ENCODE measurements around the gene CSRP2. TPM values are rescaled to one million over a fixed set of nuclear protein-coding genes. Genes with fewer than 3 reads are reported as not detected.

Gene CSRP2
- total RNA-seq, 1 donor from 2014 or later, result 25.5 TPM

DNA sequence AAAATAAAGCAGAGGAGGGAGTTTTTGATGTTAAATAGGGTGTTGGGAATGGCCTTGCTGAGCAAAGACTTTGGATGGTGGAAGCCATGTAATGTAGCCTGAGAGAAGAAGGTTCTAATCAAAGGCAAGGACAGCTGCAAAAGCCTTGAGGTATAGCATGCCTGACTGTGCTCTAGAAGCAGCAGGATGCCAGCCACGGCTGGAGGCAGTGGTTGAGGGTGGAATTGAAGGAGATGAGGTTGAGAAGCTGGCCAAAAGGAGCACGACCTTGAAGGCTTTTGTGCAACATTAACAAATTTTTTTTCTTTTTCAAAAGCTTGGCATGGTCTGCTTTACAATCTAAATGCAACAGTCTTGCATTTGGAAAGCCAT, 42.3 kb upstream of the CSRP2 start:
- peaks cover 3% of the 10 kb centered on the region for H3K27me3 ChIP-seq (ENCODE audit: control insufficient read depth, insufficient read depth, low read length)
- H3K4me3 ChIP-seq (ENCODE audit: low read depth, low read length), result no peak overlapping the region
- FAIRE-seq (no peak), DNase-seq (ENCODE audit: low read depth) (no peak)
- no peaks in the 10 kb centered on the region for H3K36me3 ChIP-seq (ENCODE audit: control insufficient read depth, insufficient read depth, low read length)
- no peak for TF ChIP-seq CTCF (IDR thresholded peaks at IDR 0.05; ENCODE audit: insufficient read depth, low read length, severe bottlenecking)

DNA sequence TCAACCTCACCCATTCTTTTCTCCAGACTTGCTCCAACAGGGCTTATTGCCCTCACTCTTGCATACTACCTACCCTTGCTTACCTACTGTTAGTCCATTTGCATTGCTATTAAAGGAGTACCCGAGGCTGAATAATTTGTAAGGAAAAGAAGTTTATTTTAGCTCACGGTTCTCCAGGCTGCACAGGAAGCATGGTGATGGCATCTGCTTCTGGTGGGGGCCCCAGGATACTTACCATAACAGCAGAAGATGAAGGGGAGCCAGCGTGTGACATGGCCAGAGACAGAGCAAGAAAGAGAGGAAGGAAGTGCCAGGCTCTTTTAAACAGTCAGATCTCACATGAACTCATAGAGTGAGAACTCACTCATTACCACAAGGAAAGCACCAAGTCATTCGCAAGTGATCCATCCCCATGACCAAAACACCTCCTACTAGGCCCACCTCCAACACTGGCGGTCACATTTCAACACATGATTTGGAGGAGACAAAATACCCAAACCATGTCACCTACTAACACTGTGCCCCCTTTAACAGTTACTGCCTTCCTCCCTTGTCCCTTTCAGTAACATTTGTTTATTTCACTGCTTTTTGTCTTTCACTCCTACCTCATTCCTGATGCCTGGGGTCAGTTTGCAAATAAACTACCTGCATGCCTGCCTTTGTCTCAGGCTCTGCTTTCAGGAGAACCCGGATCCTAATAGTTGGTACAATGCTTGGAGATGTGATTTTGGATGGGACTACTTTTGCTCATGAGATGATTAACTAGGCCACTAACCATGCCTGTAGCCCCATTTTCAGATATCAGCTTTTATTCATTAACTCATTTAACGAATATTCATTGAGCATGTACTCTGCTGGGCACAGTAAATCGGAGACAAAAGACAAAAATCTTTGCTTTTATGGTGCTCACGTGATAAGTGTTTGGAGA, 41.6 kb upstream of the CSRP2 start:
- H3K27me3 ChIP-seq (ENCODE audit: control insufficient read depth, insufficient read depth, low read length), result peaks cover 3% of the 10 kb centered on the region
- FAIRE-seq (no peak), DNase-seq (ENCODE audit: low read depth) (no peak)
- no peaks in the 10 kb centered on the region for H3K36me3 ChIP-seq (ENCODE audit: control insufficient read depth, insufficient read depth, low read length)
- H3K4me3 ChIP-seq (ENCODE audit: low read depth, low read length), result no peak overlapping the region
- TF ChIP-seq CTCF (IDR thresholded peaks at IDR 0.05; ENCODE audit: insufficient read depth, low read length, severe bottlenecking), result no peak

DNA sequence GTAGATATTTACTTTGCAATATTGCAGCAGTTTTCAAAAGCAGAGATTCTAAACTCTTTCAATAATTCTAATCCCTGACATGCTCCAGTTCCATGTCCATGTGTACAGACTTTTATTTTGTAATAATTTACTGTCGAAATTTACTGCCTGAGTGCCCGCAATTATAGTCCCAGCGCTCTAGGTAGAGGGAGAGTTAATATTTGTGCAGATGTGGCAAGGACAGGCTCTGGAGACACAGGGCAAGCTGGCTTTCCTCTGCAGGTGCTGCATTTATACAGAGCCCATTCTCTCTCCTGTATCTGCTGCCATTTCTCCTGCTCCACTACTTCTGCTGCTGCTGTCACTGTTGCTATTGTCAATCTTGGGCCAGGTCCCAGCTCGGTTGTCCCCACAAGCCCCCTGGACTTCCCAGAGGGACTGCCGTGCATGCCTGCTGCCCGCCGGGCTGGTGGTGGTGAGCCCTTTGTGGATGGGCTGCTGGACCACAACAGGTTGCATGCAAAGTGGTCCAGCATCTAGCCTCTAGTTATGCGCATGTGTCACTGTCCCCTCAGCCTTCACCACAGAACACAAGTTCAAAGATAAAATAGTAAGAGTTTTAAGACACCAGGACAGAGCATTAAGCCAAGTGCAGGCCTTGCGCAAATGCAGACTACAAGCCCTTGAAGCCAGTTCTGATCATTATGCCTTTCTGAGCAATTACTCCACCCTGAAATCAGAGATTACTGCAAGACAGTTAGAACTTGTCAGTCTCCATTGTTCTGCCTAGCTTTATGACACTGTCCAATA, 40.8 kb upstream of the CSRP2 start:
- H3K27me3 ChIP-seq (ENCODE audit: control insufficient read depth, insufficient read depth, low read length), result peaks cover 3% of the 10 kb centered on the region
- no peaks in the 10 kb centered on the region for H3K36me3 ChIP-seq (ENCODE audit: control insufficient read depth, insufficient read depth, low read length)
- FAIRE-seq (peak; percentile 79), DNase-seq (ENCODE audit: low read depth) (peak; percentile 13)
- H3K4me3 ChIP-seq (ENCODE audit: low read depth, low read length), result no peak overlapping the region
- TF ChIP-seq CTCF (IDR thresholded peaks at IDR 0.05; ENCODE audit: insufficient read depth, low read length, severe bottlenecking), result no peak

DNA sequence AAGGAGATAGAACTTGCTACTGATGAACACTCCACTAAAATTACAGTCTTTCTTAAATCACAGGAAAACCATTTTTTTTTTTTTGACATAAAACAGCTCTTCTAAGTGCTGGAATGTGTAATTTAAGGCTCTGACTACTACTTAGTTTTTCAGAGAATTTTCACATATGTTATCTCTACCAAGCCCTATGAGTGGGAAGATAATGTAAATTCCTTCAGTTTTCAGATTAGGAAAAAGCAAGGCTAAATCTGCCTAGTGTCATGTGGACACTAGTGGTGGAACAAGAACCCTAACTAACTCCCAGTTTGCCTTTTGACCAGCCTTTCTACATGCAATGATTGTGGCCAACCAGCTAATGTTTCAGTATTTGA, 37.3 kb upstream of the CSRP2 start:
- H3K36me3 ChIP-seq (ENCODE audit: control insufficient read depth, insufficient read depth, low read length), result no peaks in the 10 kb centered on the region
- no peak for TF ChIP-seq CTCF (IDR thresholded peaks at IDR 0.05; ENCODE audit: insufficient read depth, low read length, severe bottlenecking)
- DNase-seq (ENCODE audit: low read depth) (no peak), FAIRE-seq (no peak)
- no peak overlapping the region for H3K4me3 ChIP-seq (ENCODE audit: low read depth, low read length)
- H3K27me3 ChIP-seq (ENCODE audit: control insufficient read depth, insufficient read depth, low read length), result no peaks in the 10 kb centered on the region

DNA sequence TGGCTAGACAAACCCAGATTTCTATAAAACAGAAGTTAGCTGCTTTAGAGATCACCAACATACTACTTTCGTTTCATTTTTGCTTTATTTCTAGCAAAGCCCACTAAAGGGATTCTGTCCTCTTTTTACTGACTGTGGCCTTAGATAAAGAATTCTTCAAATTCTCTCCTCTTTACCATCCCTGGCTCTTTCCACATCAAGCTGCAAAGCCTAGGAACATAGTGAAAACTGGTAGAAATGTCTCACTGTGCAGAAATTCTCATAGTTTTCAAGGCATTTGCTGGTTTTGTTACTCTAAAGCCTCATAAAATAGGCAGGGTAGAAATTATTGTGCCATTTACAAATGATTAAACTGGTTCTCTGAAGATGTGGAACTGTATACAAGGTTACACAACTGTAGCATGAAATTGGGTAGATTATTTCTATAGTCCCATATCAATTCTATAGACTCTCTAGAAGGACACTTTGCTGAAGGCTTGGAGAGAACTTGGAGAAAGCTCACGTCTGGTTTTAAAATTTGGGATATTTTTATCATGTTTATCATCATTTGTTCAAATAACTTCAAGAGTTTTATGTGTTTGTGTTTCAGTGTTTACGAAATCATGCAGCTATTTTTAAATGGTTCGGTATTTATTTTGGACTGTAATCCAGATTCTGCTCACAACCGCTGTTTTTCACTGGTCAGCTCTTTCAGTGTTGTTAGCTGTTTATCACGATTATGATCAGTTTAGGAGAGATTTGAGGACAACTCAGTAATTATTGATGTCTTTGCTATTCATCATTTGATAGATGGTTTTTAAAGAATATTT, 36.7 kb upstream of the CSRP2 start:
- FAIRE-seq, result no peak
- Histone ChIP-seq H3K27me3 (ENCODE audit: control insufficient read depth, insufficient read depth, low read length) (no peaks in the 10 kb centered on the region), H3K4me3 (ENCODE audit: low read depth, low read length) (no peak overlapping the region), H3K36me3 (ENCODE audit: control insufficient read depth, insufficient read depth, low read length) (no peaks in the 10 kb centered on the region)
- no peak for DNase-seq (ENCODE audit: low read depth)
- no peak for TF ChIP-seq CTCF (IDR thresholded peaks at IDR 0.05; ENCODE audit: insufficient read depth, low read length, severe bottlenecking)

Data from bronchial epithelial cell (primary cell).